Measurements from ENCODE around the gene NOTUM. TPM values are rescaled to one million over a fixed set of nuclear protein-coding genes. Genes with fewer than 3 reads are reported as not detected.

The NOTUM gene
- total and polyA plus RNA-seq, 9 of the 15 experiments (the other 6 are each of a cell fraction or from before 2014, with no cell fraction given), result 0.03 to 14.0 (median 4.1) TPM

GRCh38 chr17:81955756-81956544 is 5.0 kb downstream of the NOTUM start:
- H3K27me3 ChIP-seq (ENCODE audit: control insufficient read depth in 2 of 2, insufficient read depth in 2 of 2, low read length in 2 of 2), result no peaks in the 10 kb centered on the region

More at GRCh38 chr17:81955756-81956544, 5.0 kb downstream of the NOTUM start:
- intact Hi-C loops (cut with micrococcal nuclease), result loop anchor here (10.0 kb wide), 1 partner anchor 199 kb away; no protein-coding TSS in a partner anchor
- Histone ChIP-seq H3K9ac (ENCODE audit: insufficient read depth in 1 of 2, low read depth in 2 of 2, low read length in 2 of 2) (no peak overlapping the region; a peak in 1 of 4 replicates), H2AFZ (ENCODE audit: low read depth, low read length) (no peak overlapping the region), H3K4me3 (no peak overlapping the region), H3K36me3 (ENCODE audit: control insufficient read depth, insufficient read depth, low read length) (peaks cover 19% of the 10 kb centered on the region; the same call in 2 of the 3 replicates), H3K9me1 (ENCODE audit: control insufficient read depth, insufficient read depth, low read length) (no peaks in the 10 kb centered on the region), H3K79me2 (ENCODE audit: control insufficient read depth, insufficient read depth, low read length) (peaks cover 20% of the 10 kb centered on the region), H3K27ac (ENCODE audit: extremely low read depth, low read depth, low read length) (no peak overlapping the region), H3K9me3 (replicated peaks; ENCODE audit: control insufficient read depth, insufficient read depth, low read depth, low read length) (no peaks in the 10 kb centered on the region; the same call in 1 of the 2 replicates), H3K4me2 (ENCODE audit: insufficient read depth, low read length) (no peak overlapping the region), H4K20me1 (replicated peaks; ENCODE audit: control insufficient read depth, insufficient read depth, low read length) (no peaks in the 10 kb centered on the region), H3K4me1 (replicated peaks in 1 of 2; ENCODE audit: control insufficient read depth in 2 of 2, insufficient read depth in 2 of 2, low read length in 2 of 2) (peaks cover 7 to 59% of the 10 kb centered on the region in 2 experiments; a peak in 4 of 5 replicates)
- FAIRE-seq (no peak), ATAC-seq (no peak), DNase-seq (ENCODE audit: extremely low read depth in 1 of 4, low spot score in 3 of 4) (no peak)
- TF ChIP-seq ZNF445 (CRISPR knock-in tag; IDR thresholded peaks at IDR 0.05; ENCODE audit: low read depth), result no peak
- no peak for TF ChIP-seq RFX1 (IDR thresholded peaks at IDR 0.05)
- no peak for TF ChIP-seq SP1 (CRISPR knock-in tag; IDR thresholded peaks at IDR 0.05)
- no peak for TF ChIP-seq HMG20B (CRISPR knock-in tag; IDR thresholded peaks at IDR 0.05)
- no peak for TF ChIP-seq ELF1 (tag; IDR thresholded peaks at IDR 0.05)
- TF ChIP-seq KDM4B (IDR thresholded peaks at IDR 0.05; ENCODE audit: borderline replicate concordance in 2 of 2, low read depth in 1 of 2), result no peak
- TF ChIP-seq MTA1 (IDR thresholded peaks at IDR 0.05; ENCODE audit: borderline replicate concordance), result no peak
- TF ChIP-seq BDP1 (IDR thresholded peaks at IDR 0.05; ENCODE audit: insufficient read depth, insufficient read length), result no peak
- TF ChIP-seq ZNF175 (CRISPR knock-in tag; IDR thresholded peaks at IDR 0.05; ENCODE audit: low read depth), result no peak
- no peak for TF ChIP-seq ZBTB8A (IDR thresholded peaks at IDR 0.05; ENCODE audit: partially characterized antibody)
- no peak for TF ChIP-seq XRCC4 (IDR thresholded peaks at IDR 0.05; ENCODE audit: extremely low read depth, insufficient read depth, insufficient read length)
- no peak for TF ChIP-seq SAP30 (IDR thresholded peaks at IDR 0.05; ENCODE audit: borderline replicate concordance, insufficient read depth, low read depth, low read length, poor library complexity, severe bottlenecking)
- BruUV-seq (replicated peaks), result no TSS peak
- WGBS (ENCODE audit: insufficient coverage, low coverage, missing lambda C conversion rate), result 89% methylated on average over 10 of the region's 13 CpGs
- ChIA-PET POLR2A (interaction anchor here (1.0 to 1.8 kb wide), 4 partner anchors 14 to 67 kb away, joined by 3 to 12 read pairs (median 6); partner anchors contain the start of genes CENPX, LRRC45 and PYCR1), CTCF (ENCODE audit: low intra/inter-chr PET ratio) (no interaction called here)
- in situ Hi-C loops (cut with MboI), result no loop called here
